Endometrial microvascular endothelial cells (primary cell): ENCODE results near the gene CACNA1S. TPM values are rescaled to one million over a fixed set of nuclear protein-coding genes. Genes with fewer than 3 reads are reported as not detected.

Source experiments
- in situ Hi-C: cut with HindIII; loops from 2 replicates; pipeline ENCODE4 v1.10.0; 2017; ENCODE audit warnings: low sequenced_read_pairs, low pct_unique_long_range_greater_than_20kb; ENCODE audit errors: inconsistent ontology term
- total RNA-seq: library from RNA; depleted of rRNA; stranded (reverse); fragments of >200 nt; gene quantifications from one replicate; pipeline ENCODE4 v1.2.3, GENCODE V29; 2015; ENCODE audit errors: inconsistent ontology term

The CACNA1S gene
- total RNA-seq, 1 donor from 2014 or later = not detected

GRCh38 chr1:201123866-201124265 lies 11.6 kb upstream of the CACNA1S start:
- in situ Hi-C loops = no loop called here

DNA sequence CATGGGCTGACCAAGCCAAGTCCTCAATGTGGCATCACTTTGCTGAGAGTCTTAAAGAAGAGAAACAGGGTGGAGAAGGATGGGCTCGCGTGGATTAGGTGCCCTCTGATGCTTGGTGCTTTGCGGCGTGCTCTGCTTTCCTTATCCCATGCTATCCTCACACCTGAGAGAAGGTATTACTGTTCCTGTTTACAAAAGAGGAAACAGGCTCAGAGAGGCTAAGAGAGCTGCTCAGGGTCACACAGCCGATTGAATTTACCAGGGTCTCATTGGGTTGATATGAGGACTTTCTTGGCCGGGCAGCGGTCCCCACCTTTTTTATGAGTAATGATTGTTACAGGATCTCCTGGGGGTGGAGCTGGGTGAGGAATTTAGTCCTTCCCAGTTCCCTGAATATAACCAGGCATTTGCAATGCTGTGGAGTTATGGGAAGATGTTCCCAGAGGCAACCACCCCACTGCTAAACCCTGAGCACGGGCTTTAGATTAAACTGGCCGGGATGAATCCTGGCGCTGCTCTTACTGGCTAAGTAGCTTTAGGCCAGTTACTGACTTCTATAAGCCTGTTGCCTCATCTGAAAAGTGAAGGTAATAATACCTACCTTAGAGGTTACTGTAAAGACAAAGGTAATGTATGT lies 10.2 kb upstream of the CACNA1S start:
- in situ Hi-C loops = no loop called here

GRCh38 chr1:201119206-201120197 lies 7.3 kb upstream of the CACNA1S start:
- in situ Hi-C loops = no loop called here

- in situ Hi-C loops = no loop called here
Observed at GRCh38 chr1:201116091-201116490, 3.9 kb upstream of the CACNA1S start.

GRCh38 chr1:201115390-201115937 lies 3.2 kb upstream of the CACNA1S start:
- in situ Hi-C loops = no loop called here

- in situ Hi-C loops = no loop called here
Observed at GRCh38 chr1:201114245-201115131, 2.3 kb upstream of the CACNA1S start.

DNA sequence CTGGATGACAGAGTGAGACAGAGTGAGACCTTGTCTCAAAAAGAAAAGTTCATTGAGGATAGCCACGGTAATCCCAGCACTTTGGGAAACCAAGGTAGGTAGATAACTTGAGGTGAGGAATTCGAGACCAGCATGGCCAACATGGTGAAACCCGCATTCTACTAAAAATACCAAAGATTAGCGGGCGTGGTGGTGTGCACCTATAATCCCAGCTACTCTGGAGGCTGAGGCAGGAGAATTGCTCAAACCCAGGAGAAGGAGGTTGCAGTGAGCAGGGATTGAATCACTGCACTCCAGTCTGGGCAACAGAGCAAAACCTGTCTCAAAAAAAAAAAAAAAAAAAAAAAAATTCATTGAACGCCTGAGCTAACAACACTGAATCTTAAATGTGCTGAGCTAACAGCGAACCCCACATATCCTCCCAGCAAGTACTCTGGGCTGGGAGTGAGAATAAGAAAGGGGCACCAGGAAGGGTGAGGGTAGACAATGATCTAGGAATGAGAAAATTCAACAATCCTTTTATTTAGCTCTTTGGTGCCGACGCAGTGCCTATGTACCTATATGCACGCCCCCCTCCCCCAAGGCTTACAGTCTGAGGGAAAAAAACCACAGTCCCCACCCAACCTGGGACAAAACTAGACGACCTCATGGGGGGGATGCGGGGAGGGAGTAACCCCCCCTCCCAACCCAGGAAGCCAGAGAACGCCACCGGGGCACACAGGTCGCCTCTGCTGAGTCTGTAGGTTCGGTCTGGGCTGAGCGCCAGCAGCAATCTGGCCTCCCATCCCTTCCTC lies 1.4 kb upstream of the CACNA1S start:
- in situ Hi-C loops = no loop called here

DNA sequence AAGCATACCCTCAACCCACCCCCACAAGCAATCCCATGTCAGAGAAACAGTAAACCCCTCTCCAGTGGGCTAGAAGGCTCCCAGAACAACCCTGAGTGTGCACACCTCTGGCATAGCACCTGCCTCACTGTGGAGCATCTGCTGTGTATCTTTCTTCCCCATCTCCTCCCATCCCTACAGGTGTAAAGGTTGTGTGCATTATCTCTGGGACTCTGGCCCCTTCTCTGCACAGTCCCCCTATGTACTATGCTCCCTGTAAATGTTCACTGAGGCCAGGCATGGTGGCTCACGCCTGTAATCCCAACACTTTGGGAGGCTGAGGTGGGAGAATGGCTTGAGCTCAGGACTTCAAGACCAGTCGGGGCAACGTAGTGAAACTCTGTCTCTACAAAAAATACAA lies 700 bp upstream of the CACNA1S start:
- in situ Hi-C loops = no loop called here

- in situ Hi-C loops = no loop called here
Observed at GRCh38 chr1:201111672-201112071, 554 bp downstream of the CACNA1S start.

DNA sequence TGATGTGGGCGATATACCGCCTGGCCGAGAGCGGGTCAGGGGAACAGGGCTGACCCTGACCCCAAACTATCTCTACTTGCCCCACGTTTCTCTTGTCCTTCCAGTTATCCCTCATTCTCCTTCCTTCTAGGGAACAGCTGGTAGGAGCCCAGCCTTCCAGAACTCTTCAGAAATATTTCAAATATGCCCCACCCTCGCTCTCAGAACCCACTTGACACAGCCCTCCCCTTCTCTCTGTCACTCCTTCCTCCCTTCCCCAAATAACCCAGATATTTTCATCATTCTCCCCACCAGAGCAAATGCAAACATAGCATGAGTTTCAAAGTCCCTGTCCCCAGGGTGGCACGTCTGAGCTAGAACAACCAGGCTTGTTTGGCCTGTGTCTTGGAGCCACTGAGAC lies 1.1 kb downstream of the CACNA1S start:
- in situ Hi-C loops = no loop called here

DNA sequence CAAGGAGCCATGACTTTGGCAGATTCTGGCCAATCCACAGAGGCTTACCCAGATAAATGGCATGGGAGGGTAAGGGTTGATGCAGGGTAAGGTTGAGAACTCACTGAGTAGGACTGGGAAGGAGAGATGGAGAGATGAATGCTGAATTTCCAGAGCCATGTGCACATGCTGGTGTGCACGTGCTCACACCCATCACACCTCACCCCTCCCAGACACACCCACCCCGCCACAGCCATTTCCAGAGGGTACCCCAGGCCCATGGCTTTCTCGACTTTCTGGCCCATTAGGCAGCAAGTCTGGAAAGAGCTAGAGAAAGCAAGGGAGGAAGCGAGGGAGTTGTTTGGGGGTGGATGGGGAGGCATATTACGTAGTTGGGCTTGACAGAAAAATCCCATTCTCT lies 1.6 kb downstream of the CACNA1S start:
- in situ Hi-C loops = no loop called here

- in situ Hi-C loops = no loop called here
Observed at GRCh38 chr1:201110138-201110537, 2.1 kb downstream of the CACNA1S start.

GRCh38 chr1:201109651-201110050 lies 2.6 kb downstream of the CACNA1S start:
- in situ Hi-C loops = no loop called here

- in situ Hi-C loops = no loop called here
Observed at GRCh38 chr1:201108614-201109013, 3.6 kb downstream of the CACNA1S start.

DNA sequence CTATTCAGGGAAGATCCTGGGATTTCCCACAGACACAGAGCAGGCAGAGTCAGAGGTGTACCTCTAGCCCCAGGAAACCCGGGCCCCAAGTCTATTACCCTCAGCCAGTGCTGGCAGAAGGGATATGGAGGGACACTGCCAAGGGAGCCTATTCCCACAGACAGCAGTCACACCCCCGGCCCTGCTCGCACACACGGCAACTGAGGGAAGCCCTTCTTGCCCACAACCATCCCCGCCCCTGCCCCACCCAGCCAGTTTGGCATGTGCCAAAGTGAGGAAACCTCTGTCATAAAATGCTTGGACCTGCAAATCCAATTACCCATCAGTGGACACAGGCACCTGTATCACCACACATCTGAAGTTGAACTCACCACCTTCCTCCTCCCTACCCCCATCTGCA lies 6.5 kb downstream of the CACNA1S start:
- in situ Hi-C loops = no loop called here

DNA sequence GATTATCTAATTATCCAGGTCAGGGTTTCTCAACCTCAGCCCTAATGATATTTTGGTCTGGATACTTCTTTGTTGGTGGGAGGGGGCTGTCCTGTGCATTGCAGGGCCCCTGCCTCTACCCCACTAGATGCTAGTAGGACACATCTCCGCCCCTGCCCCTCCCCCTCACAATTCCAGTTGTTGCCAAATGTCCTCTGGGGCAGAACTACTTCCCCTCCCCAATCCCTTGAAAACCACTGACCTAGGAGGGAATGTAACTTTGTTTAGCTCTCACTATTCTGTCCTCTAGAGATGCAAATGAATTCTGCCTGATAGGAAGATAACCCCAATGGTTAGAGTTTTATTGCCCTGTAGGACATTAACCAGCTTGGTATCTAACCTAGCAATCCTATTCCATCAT lies 8.1 kb downstream of the CACNA1S start:
- in situ Hi-C loops = no loop called here

DNA sequence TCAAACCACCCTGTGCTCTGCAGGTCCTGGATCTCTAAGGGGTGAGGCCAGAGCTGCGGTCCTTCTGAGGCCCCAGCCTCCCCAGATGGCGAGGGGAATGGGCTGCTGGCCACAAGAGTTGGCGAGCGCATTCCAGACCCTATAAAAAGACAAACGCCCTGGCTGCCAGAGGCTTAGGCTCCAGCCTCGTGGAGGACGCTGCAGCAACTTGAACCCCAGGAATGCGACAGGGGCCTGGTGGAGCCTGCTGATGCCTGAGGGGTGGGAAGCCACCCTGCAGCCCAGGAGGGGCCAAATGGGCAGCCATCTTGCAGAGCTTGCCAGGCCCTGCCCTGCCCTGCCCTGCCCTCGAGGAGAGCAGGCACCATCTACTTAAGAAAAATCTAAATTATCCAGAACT lies 8.6 kb downstream of the CACNA1S start:
- in situ Hi-C loops = no loop called here

GRCh38 chr1:201100169-201100930 lies 11.9 kb downstream of the CACNA1S start:
- in situ Hi-C loops = no loop called here
